ENCODE measurements around the gene ZNF407.

ZNF407 gene

DNA sequence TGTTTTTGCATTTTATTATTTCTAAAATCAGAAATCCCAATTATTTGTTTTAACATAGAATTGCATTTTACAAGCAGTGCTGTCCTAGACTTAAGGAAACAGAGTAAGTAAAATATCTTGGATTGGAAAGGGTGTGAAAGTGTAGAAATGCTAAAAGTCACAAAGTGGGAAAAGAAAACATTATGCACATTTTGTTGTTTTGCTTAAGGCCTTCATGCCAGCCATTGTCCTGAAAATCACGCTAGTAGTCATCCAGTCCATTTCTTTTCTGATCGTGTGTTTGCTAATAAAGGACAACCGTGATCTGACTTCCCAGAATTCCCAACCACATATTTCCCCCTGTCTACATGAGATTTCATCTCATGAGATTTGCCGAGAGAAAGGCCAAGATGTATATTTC, 412.2 kb downstream of the ZNF407 start:
- no peak for DNase-seq (ENCODE audit: low read depth)

DNA sequence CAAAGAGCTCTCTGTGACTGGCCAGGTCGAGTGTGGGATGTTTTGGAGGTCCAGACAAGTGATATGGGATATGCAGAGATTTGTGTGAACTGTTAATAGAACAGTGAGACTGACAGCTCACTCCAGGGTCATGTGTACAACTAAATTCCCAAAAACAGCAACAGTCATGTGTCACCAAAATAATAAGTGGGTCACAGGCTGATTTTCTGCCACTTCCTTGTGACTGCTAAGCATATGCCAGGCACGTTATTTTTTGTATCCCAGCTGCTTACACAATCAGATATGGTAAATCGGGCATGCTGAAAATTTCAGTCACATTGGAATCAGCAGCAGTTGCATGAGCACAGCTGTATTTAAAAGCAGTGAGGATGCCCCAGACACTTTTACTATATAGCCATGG, 412.6 kb downstream of the ZNF407 start:
- no peak for DNase-seq (ENCODE audit: low read depth)

DNA sequence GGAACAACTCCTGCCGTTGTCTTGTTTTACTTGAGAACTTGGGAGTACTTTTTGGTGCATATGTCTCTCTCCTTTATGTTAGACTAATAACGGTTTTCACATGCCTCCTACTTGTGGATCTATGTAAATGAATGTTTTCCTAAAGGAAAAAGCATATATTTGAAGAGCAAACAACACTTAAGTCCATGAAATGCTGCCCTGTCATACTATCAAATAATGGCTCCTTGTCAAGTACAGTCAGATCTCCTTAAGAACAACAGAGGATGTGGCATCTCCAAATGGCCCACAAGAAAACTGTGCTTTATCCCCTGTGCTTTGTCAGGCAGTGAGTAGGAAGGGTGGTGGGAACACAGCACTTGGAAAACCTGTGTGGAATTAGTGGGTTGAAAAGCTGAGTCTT, 413.0 kb downstream of the ZNF407 start:
- no peak for DNase-seq (ENCODE audit: low read depth)

DNA sequence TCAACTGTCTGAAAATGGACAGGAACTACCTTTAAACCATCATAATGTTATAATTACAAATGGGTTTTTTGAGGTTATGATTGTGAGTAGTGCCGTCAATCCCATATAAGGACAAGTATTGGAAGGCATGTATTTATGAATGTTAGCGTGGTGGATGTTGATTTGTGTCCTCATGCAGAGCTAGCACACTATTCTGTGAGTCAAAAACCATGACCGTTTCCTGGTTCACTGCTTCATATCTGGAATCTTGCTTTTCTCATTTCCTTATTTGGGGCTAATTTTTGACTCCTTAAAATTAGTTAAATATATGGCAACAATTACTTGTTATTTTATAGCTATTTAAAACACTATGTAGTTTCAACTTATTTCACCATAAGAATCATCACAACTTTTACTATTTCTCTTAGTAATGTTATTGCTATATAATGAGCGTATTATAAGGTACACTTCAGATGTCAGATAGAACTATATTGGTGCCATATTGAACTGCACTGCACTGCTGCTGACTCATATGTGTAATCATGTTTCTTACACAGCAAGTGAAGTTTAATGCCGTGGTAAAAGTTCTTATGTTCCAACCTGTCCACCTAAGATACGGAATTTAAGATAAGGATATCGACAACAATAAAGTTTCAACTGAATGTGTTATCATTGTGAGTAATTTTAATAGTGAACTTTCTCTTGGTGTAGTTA, 418.5 kb downstream of the ZNF407 start:
- DNase-seq (ENCODE audit: low read depth), result no peak

DNA sequence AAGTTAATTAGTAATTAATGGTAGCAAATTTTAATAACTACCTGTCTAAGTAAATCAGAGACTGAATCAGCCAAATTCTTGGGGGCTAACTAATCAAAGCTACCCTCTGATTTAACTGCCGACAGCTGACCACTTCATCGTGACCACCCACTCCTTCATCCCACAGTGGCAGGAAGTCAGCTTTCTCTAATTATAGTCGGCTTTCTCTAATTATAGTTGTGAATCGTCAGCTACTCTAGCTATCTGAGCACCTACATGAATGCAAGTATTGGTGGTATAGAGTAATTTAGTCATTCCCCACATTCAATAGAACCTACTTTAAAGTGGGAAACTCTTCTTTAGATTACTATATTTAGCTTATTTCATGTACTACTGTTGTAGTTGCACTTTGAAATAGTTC, 425.8 kb downstream of the ZNF407 start:
- DNase-seq (ENCODE audit: low read depth), result no peak

DNA sequence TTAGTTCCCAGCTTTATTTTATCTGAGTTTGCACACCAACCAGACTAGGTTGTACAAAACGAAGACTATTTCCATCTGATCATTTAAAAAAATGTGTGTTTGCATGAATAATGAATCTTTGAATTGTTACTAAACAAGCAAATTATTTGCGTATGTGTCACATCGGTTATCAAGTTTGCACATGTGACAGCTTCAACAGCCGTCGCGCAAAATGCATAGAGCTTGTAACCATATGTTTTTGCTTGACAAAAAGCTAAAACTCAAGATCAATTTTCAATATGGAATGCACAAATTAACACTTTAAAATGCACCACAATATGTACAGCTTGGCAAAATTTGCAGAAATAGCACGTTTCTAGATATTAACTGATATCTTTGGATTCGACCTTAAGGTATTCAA, 427.2 kb downstream of the ZNF407 start:
- DNase-seq (ENCODE audit: low read depth), result no peak

DNA sequence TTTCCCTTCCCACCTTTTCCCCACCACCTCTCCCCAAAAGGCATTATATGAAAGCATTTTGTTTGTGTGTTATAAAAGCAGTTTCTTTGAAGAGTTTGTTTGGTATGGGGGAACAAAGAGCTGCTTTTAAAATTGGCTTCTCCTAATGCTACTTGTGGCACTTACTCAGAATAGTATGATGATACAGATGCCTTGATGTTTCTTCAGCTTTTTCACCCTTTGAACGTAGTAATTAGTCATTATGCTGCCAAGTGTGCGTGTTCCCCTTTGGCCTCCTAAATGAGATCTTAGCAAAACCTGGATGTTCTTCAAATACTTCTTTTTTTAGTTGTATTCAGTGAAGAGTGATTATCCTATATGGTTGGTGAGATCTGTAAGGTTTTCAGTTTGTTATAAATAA, 427.9 kb downstream of the ZNF407 start:
- no peak for DNase-seq (ENCODE audit: low read depth)

DNA sequence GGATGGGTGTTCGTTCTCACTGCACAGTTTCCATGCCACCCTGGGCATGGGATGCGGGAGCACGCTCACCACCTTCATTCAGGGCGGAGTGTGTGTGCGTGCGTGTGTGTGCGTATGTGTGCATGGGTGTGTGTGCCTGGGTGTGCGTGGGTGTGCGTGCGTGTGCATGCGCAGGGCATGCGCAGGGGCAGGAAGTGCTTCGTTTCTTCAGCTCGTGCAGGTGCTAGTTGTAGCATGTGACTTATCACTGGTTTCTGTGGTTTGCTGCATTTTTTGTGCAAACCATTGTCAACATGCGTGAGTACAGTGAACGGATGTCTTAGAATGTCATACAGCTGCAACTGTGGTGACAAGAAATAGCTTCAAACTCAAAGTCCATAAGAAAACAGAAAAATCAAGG, 431.8 kb downstream of the ZNF407 start:
- no peak for DNase-seq (ENCODE audit: low read depth)

DNA sequence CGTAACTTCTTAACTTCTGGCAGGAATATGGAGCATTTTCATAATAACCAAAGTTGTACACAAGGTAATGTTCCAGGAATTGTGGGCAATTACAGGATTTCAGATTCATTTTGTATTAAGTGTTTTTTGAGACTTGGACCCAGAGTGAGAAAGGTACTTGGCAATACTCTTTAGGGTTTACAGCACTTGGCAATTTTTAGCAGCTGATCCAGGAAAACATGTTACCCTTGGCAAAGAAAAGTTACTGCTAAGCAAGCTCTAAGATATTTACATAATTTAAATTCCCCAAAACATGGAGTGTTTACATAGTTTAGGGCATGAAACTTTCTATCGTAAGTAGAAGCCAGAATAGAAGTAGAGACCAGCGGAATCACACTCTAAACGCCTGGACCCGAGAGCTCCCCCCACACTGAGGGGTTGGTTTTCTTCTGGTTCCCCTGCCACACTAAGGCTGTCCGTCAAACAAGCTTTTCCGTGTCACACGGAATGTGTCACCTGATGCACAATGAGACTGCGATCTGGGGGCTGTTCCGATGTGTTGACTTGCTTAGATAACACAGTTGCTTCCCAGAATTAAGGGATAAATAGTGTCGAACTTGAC, 434.1 kb downstream of the ZNF407 start:
- DNase-seq (ENCODE audit: low read depth), result no peak

DNA sequence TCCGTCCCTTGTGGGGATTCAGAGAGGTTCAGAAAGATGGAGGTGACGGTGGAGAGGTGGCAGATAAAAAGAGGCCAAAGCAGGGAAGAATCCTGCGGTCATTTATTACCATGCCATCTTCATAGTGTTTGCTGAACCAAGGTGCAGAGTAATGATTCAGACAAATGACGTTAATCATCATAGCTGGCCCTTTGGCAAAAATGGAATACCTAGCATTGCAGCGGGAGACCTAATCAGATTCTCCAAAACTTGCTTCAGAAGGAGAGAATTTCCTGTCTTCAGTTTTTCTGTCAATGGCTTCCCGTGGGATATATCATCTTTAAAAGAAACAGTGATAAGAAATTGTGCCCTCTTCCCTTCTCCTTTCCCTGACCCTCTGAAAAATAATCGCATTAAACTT, 435.8 kb downstream of the ZNF407 start:
- no peak for DNase-seq (ENCODE audit: low read depth)

DNA sequence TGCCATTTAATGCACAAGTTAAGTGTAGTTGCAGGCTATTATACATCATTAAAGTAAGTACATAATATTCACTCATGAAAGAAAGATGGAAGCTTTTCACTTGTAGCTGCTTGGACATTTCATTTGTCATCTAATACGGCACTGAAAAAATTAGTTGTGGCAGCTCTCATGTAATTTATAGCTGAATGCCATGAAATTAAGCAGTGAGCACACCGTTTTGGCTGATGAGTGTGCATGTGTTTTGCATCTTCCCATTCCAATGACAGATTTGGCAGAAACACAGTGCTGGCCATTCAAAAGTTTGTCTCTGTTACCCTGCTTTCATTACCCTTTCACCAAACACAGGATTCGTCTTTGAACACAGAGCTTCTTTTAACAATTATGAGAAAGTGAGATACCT, 437.3 kb downstream of the ZNF407 start:
- DNase-seq (ENCODE audit: low read depth), result no peak

DNA sequence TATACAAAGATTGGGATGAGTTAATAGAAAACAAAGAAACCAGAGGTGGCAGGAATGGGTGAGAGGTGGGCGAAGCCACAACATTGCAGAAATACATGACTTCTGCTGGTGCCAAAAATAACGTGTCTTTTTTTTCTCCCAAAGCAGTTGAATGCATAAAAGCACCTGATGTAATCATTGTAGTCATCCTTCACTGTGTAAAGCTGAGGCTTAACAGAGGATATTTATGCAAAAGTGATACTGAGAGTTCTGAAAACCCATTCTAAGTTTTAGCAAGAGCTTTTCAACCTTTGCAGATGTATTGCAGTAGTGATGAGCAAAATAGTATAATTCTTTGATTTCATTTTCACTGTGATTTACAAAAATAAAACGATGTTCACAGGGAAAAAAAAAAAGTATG, 438.3 kb downstream of the ZNF407 start:
- no peak for DNase-seq (ENCODE audit: low read depth)

DNA sequence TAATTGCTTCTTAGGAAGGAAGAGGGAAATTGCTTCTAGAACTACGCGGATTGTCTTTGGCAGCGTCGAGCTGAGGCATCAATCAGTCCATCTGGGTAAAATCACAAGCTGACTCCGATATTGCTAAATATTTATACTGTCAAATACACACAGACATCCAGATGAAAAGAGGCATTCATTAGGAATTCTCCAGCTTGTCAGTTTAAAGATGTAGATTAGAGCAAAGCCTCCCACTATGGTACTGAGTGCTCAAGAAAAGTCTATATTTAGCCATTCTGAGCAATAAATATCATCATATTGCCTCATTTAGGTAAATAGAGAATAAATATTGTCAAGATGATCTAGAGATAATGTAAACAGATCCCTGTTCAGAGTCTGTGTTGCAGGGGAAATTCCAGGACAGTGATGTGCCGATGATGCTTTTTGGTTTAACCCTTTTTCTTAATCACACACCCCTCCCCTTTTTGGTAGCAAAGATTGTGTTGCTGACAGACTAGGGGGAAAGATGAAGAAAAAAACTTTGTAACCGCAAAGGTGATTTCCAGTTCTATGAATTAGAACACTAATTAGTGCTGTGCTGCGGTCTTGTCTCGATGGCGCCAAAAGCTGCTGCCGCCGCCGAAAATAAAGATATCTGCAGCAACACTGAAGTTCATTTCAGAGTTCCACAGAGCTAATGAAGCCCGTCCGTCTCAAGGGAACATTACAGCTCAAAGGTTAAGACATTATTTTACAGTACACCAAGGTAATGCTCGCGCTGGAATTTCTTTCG, 439.4 kb downstream of the ZNF407 start:
- no peak for DNase-seq (ENCODE audit: low read depth)

DNA sequence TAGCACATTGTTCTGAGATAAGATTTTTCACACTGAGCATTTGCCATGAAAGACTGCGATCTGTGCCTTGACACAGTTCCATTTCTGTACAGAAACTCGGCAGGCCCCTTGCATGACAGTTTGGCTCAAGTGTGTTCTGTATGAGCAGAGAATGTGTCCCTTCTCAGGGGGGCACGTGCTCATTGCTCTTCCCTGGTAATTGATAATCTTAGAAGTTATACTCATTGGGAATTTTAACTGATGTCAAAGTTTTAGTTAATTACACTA, 440.0 kb downstream of the ZNF407 start:
- DNase-seq (ENCODE audit: low read depth), result no peak

DNA sequence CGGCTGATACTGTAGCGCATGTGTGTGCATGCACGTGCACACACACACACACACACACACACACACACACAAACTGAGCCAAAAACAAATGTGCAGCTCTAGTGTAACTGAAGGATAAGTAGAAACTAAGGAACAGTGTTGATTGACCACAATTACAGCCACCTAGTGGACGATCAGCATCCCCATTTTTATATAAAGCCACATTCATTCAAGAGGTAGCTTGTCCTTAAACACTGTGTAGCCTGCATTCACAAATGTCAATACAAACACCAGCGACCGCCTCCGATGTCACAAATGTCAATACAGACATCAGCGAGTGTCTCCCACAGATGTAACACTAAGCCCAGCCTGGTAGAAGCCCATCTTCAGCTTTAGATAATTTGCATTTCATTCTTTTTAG, 443.9 kb downstream of the ZNF407 start:
- no peak for DNase-seq (ENCODE audit: low read depth)

DNA sequence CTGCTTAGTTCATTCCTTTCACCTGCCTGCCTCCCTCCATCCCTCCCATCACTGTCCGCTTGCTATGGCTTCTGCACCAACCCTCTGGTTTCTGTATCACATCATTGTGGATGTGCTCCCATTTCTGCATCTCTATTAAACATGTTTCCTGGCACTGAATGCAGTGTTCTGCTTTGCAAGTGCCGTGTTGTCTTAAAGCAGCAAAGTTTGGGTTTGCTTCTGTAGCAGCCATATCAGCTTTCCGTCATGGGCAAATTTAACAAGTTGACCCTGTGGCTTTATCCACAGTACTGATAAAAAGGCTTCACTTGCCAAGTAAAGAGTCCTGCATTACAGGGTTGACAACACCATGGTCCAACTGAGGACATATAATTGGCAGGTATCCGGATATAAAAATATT, 445.8 kb downstream of the ZNF407 start:
- DNase-seq (ENCODE audit: low read depth), result no peak

DNA sequence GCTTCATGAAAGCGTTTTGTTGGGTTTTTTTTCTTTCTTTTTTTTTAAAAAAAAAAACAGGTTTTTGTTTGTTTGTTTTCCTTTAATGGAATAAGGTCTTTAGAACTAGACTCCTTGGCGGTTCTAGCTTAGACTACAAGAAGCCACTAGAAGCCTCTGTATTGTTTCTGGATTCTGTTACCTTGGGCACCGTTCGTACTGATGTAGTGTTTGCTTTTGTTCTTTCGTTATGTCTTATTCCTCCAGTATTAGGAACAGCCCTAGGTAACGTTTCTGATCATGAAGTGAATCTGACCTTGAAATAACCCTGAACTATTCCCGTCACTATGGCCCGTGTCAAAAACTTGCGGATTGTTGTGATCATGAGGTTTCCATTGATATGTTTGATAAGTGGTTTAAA, 446.6 kb downstream of the ZNF407 start:
- no peak for DNase-seq (ENCODE audit: low read depth)

DNA sequence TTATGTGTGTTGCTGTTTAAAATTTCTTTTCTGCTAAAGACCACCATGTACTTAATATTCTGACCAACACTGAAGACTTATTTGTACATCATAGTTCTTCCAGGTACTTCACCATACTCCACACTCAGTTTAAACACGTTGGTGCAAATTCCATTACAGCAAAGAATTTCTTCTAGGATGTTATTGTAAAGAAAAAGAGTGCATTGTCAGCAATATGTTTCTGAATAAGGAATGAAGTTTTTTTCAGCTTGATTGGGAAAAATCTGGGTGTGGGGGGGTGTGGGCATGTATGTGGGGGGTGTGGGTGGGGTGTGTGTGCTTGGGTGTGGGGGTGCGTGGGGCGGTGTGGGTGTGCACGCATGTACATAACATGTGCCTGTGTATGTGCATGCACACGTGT, 447.1 kb downstream of the ZNF407 start:
- DNase-seq (ENCODE audit: low read depth), result no peak

DNA sequence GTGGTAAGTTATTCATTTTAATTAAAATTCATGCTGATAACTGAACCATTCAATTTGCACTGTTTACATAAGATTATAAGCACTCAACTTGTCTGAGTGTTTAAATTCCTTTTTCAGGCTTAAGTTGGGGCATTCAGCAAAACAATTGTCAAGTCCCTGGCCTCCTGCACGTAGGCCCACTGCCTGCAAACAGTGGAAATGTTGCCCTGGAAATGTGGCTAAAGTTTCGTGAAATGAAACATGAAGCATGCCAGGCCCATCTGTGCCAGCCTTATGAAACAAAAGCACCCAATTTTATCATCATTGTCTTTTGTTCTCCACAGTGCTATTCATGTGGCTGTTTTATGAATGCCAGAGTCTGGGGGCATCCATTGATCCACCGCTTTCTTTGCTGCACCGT, 447.6 kb downstream of the ZNF407 start:
- DNase-seq (ENCODE audit: low read depth), result no peak

DNA sequence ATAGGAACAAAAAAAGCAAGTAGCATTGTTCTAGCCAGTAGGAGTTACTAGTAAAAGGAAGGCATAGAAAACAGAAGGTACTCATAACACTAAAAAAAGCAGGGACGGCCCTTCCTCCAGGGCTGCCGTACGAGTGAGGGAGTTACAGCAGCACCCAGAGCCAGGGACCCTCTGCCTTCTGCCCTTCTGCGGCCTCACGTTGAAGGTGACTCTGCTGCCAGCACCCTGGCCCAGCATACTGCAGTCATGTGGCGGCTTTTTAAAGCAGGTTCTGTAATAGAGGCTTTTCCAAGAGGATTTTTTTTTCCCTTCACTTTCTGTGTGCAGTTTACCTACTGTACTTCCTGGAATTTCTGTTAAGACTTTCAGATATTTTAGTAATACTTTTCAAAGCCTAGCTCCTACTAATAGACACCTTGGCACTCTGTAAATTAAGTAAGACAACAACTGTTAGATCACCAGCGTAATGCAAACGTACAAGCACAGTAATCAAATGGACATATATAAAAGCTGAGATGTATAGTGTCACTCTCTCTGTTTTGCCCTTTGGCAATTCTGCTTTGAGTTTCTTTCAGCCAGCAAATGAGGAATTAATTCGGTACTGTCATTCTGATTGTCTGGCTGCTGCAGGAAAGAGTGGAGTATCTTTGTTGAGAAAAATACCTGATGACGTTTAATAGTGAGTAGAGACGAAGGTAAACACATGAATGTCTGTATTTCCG, 449.7 kb downstream of the ZNF407 start:
- DNase-seq (ENCODE audit: low read depth), result no peak

DNA sequence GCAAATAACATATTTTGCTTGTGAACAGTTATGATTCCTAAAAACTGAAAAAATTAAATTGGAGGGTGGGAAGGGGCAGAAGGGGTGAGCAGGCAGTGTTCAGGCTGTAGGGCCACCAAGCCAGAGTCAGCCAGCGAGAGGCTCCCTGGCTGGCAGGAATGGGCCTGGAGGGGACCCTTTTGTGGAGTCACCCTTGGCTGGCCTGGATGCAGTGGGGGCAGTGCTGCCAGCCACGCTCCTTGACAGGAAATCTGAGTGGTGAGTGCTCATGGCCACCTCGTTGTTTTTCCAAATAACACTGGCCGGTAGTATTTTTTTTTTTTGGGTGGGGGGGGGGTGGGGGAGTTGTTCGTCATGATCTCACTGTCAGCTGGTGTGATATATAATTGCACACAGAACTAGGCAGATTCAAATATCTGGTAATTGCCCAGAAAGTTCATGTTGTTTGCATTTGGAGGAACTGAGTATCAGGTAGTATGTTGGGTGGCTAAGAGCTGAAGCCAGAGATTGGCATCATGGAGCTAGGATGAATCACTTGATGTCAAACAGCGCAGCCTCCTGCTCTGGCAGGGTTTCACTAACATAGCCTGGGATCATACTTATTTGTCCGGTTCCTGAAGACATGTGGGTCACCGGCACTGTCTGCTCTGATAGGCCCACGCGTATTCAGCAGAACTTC, 451.2 kb downstream of the ZNF407 start:
- no peak for DNase-seq (ENCODE audit: low read depth)

DNA sequence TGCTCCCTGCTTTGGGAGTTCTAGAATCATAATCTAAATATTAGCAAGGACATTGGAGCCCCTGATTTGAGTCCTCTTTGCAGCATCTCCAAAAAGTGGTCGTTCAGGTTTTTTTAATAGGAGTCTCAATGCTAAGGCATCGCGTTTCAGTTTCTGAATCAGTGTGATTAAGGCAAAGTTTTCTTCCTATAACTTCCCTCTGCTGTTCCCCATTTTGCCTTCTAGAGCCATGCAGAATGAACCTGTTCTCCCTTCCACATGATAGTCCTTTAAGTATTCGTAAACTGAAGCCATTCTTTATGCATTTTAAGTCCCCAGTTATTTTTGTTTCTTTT, 451.8 kb downstream of the ZNF407 start:
- no peak for DNase-seq (ENCODE audit: low read depth)

DNA sequence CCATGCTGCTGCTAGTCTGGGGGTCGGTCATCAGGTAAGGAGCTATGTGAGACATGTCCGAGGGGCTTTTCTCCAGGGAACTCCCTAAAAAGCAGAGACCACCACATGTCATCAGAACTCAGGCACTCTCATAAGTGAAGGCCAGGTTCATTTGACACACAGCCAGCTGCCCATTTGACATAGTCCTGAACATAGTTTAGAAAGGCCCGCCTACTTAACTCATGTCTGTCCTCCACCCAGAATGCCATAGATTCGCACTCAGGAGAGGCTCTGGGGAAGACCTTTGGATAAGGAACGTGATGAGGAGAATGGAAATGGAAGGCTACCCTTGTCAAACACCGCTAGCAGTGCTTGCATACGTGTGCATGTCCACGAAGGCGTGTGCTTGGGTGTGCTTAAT, 454.1 kb downstream of the ZNF407 start:
- DNase-seq (ENCODE audit: low read depth), result no peak

All from activated T-cell treated with anti-CD3 and anti-CD28 coated beads for 48 hours (primary cell).